OCI-LY3 (cell line): ENCODE measurements around the gene HEXIM1.

ENCODE experiments used
- EZH2phosphoT487 ChIP-seq: fragments of 200-600 bp; shearing (Covaris generic); IDR thresholded peaks from 2 replicates; pipeline ENCODE4 v1.6.1; 2018; ENCODE audit warnings: antibody characterized with exemption, mixed run types, low read depth
- TF ChIP-seq, protein P1 (sequence below): fragments of 200-600, 300-600 bp; sonication (generic); IDR thresholded peaks from 2 replicates; pipeline ENCODE4 v1.5.1; 2014; ENCODE audit warnings: antibody characterized with exemption, low read length, low read depth

GRCh38 chr17:45135978-45136791, 12.1 kb upstream of the HEXIM1 start:
- TF ChIP-seq, protein P1, sequence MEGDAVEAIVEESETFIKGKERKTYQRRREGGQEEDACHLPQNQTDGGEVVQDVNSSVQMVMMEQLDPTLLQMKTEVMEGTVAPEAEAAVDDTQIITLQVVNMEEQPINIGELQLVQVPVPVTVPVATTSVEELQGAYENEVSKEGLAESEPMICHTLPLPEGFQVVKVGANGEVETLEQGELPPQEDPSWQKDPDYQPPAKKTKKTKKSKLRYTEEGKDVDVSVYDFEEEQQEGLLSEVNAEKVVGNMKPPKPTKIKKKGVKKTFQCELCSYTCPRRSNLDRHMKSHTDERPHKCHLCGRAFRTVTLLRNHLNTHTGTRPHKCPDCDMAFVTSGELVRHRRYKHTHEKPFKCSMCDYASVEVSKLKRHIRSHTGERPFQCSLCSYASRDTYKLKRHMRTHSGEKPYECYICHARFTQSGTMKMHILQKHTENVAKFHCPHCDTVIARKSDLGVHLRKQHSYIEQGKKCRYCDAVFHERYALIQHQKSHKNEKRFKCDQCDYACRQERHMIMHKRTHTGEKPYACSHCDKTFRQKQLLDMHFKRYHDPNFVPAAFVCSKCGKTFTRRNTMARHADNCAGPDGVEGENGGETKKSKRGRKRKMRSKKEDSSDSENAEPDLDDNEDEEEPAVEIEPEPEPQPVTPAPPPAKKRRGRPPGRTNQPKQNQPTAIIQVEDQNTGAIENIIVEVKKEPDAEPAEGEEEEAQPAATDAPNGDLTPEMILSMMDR, result no peak
- TF ChIP-seq EZH2phosphoT487, result no peak
